Measurements from ENCODE around the gene BCL11A.

The BCL11A gene

GRCh38 chr2:60482222-60482621 is 71.2 kb downstream of the BCL11A start:
- H3K4me3 ChIP-seq (ENCODE audit: low read length) = no peak overlapping the region
- no peak for TF ChIP-seq CTCF (conservative IDR thresholded peaks at IDR 0.05; ENCODE audit: low read depth, low read length)
- DNase-seq (ENCODE audit: low read depth) = no peak

GRCh38 chr2:60481257-60481656 is 72.2 kb downstream of the BCL11A start:
- no peak overlapping the region for H3K4me3 ChIP-seq (ENCODE audit: low read length)
- no peak for DNase-seq (ENCODE audit: low read depth)
- no peak for TF ChIP-seq CTCF (conservative IDR thresholded peaks at IDR 0.05; ENCODE audit: low read depth, low read length)

DNA sequence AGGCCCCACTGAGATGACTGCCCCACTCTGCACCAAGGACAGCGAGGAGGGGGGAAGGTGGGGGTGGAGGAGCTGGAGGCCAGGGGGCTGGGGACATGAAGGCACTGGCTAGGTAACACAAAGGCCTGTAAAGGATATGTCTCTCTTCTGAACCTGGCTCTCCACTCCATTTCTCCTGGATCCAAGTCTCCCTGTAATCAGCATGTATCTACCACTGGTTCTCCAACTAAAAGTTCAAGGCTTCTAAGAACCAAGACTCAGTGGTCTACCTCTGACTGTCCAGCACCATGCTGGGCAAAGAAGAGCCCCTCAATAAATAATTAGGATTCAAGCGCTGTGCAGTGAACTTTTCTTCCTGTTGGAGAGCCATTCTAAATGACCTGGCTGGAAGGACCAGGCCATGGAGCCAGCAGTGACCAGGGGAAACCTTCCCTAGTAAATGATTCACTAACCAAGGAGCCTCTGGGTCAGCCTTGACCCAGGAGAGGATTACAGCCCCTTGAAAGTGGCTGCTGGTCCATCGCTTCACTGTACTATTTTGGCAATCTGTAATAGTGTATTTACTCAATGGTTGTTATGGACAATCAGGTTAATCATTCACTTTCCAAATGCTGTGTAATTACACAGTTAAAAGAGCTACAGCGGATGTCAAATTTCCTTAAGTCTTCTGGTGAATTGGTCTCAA is 73.2 kb downstream of the BCL11A start:
- H3K4me3 ChIP-seq (ENCODE audit: low read length) = no peak overlapping the region
- DNase-seq (ENCODE audit: low read depth) = no peak
- no peak for TF ChIP-seq CTCF (conservative IDR thresholded peaks at IDR 0.05; ENCODE audit: low read depth, low read length)

GRCh38 chr2:60479226-60480088 is 74.0 kb downstream of the BCL11A start:
- H3K4me3 ChIP-seq (ENCODE audit: low read length) = no peak overlapping the region
- no peak for DNase-seq (ENCODE audit: low read depth)
- TF ChIP-seq CTCF (conservative IDR thresholded peaks at IDR 0.05; ENCODE audit: low read depth, low read length) = no peak

DNA sequence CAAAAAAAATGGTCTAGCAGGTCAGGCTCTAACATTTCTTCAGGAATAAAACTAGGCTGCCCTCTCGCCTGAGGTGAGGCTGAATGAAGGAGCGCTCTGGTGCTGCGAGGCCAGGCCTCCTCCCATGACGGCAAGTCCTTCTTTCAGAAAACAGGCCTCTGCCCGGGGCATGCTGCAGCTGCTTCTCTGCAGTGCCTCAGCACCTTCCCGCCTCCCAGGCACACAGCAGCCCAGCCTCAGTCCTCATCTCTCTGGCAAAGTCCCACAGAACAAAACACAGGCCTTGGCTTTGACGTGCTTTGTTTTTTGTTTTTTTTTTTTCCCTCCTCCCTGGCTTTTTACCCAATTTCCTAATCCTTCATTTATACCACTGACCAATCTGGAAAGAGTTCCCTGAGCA is 74.8 kb downstream of the BCL11A start:
- no peak for DNase-seq (ENCODE audit: low read depth)
- no peak for TF ChIP-seq CTCF (conservative IDR thresholded peaks at IDR 0.05; ENCODE audit: low read depth, low read length)
- H3K4me3 ChIP-seq (ENCODE audit: low read length) = no peak overlapping the region

DNA sequence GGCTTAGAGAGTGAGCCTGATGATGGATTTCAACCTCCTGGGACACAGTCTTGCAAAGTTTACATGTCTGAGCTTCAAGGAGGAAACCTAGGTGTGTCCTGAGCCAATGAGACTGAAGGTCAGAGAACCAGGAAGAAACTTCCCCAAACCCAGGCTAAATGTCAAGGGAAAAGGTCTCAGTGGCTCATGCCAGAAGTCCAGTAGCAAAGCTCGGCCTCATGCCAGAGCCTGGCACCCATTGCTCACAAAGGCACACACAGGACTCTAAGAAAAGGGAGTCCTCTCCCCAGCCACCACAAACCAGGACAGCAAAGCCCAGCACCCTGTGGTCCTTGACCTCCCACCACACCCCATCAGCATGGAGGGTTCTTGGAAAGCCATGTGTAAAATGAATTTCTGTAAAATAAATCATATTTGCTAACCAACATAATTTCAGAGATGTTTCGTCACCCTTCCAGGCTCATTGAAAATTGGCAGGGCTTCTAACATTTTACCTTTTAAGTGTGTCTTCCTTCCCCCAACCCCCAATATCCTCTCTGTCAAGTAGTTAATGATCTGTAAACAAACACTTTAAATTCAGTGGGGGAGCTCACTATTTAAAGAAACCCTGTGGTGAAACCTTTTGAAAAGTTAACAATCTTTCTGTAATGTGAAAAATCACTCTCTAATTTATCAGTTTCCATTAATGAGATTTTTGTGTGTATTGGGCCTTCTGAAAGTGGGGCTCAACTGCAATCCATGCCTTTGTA is 77.1 kb downstream of the BCL11A start:
- H3K4me3 ChIP-seq (ENCODE audit: low read length) = no peak overlapping the region
- no peak for DNase-seq (ENCODE audit: low read depth)
- TF ChIP-seq CTCF (conservative IDR thresholded peaks at IDR 0.05; ENCODE audit: low read depth, low read length) = no peak

Measured in retinal pigment epithelial cell (primary cell).